ENCODE results near the gene C16orf74.

The C16orf74 gene

GRCh38 chr16:85711982-85712587 is 38.8 kb downstream of the C16orf74 start:
- no peak for DNase-seq (ENCODE audit: low spot score)
- in situ Hi-C loops (cut with MboI; ENCODE audit: low sequenced_read_pairs, unreplicated experiment) = no loop called here
- TF ChIP-seq CTCF (IDR thresholded peaks at IDR 0.05; ENCODE audit: borderline replicate concordance, control extremely low read depth, extremely low read depth, insufficient read depth, missing control alignments) = no peak

GRCh38 chr16:85710732-85711131 is 40.2 kb downstream of the C16orf74 start:
- no peak for DNase-seq (ENCODE audit: low spot score)
- TF ChIP-seq CTCF (IDR thresholded peaks at IDR 0.05; ENCODE audit: borderline replicate concordance, control extremely low read depth, extremely low read depth, insufficient read depth, missing control alignments) = no peak
- in situ Hi-C loops (cut with MboI; ENCODE audit: low sequenced_read_pairs, unreplicated experiment) = no loop called here

- DNase-seq (ENCODE audit: low spot score) = no peak
- in situ Hi-C loops (cut with MboI; ENCODE audit: low sequenced_read_pairs, unreplicated experiment) = no loop called here
- no peak for TF ChIP-seq CTCF (IDR thresholded peaks at IDR 0.05; ENCODE audit: borderline replicate concordance, control extremely low read depth, extremely low read depth, insufficient read depth, missing control alignments)
These were observed 40.9 kb downstream of the C16orf74 start for GRCh38 chr16:85709766-85710585.

GRCh38 chr16:85708338-85708737 is 42.6 kb downstream of the C16orf74 start:
- TF ChIP-seq CTCF (IDR thresholded peaks at IDR 0.05; ENCODE audit: borderline replicate concordance, control extremely low read depth, extremely low read depth, insufficient read depth, missing control alignments) = no peak
- DNase-seq (ENCODE audit: low spot score) = no peak
- in situ Hi-C loops (cut with MboI; ENCODE audit: low sequenced_read_pairs, unreplicated experiment) = no loop called here

- no peak for TF ChIP-seq CTCF (IDR thresholded peaks at IDR 0.05; ENCODE audit: borderline replicate concordance, control extremely low read depth, extremely low read depth, insufficient read depth, missing control alignments)
- no peak for DNase-seq (ENCODE audit: low spot score)
- in situ Hi-C loops (cut with MboI; ENCODE audit: low sequenced_read_pairs, unreplicated experiment) = no loop called here
These were observed 43.3 kb downstream of the C16orf74 start for GRCh38 chr16:85707528-85708095.

GRCh38 chr16:85706449-85707034 is 44.4 kb downstream of the C16orf74 start:
- no peak for DNase-seq (ENCODE audit: low spot score)
- in situ Hi-C loops (cut with MboI; ENCODE audit: low sequenced_read_pairs, unreplicated experiment) = no loop called here
- no peak for TF ChIP-seq CTCF (IDR thresholded peaks at IDR 0.05; ENCODE audit: borderline replicate concordance, control extremely low read depth, extremely low read depth, insufficient read depth, missing control alignments)
